Measurements from ENCODE around the gene ITGAE.

- no peak for TF ChIP-seq POLR2A (IDR thresholded peaks at IDR 0.05)
- no peak for TF ChIP-seq CTCF (IDR thresholded peaks at IDR 0.05)
Observed at GRCh38 chr17:3739422-3740124, 61.4 kb downstream of the ITGAE start.
